GM21825 (cell line): Measurements from ENCODE around the gene RAET1E.
"Not testable (repeated sequence)": the region's sequence is repeated elsewhere in the genome, so short reads cannot be mapped to it uniquely, and the experiment has no call there.

Source experiments
- ATAC-seq: cut with Tn5 transposase; IDR thresholded peaks from one replicate; pipeline ENCODE4 v1.9.1; 2021; ENCODE audit warnings: mild to moderate bottlenecking, moderate library complexity; ENCODE audit not compliant: unreplicated experiment

The RAET1E gene

GRCh38 chr6:149929422-149929821, 31.5 kb upstream of the RAET1E start:
- ATAC-seq: no peak

GRCh38 chr6:149927025-149927424, 29.1 kb upstream of the RAET1E start:
- not testable (repeated sequence) for ATAC-seq

GRCh38 chr6:149925974-149926777, 28.3 kb upstream of the RAET1E start:
- ATAC-seq: no peak

- no peak for ATAC-seq
Measured at GRCh38 chr6:149925253-149925973, 27.5 kb upstream of the RAET1E start.

- ATAC-seq: no peak
Measured at GRCh38 chr6:149924933-149925252, 27.0 kb upstream of the RAET1E start.

- no peak for ATAC-seq
Measured at GRCh38 chr6:149924206-149924932, 26.5 kb upstream of the RAET1E start.

GRCh38 chr6:149923327-149923986, 25.5 kb upstream of the RAET1E start:
- ATAC-seq: no peak

- no peak for ATAC-seq
Measured at GRCh38 chr6:149922642-149923326, 24.9 kb upstream of the RAET1E start, which contains the start of gene RAET1G. Gene RAET1G, minus strand, starts transcription at chr6:149923121. Its CDS starts 111 bp downstream, at chr6:149923010.

GRCh38 chr6:149922091-149922490, 24.2 kb upstream of the RAET1E start:
- ATAC-seq: not testable (repeated sequence)

GRCh38 chr6:149921361-149921760, 23.4 kb upstream of the RAET1E start:
- ATAC-seq: no peak

- no peak for ATAC-seq
Measured at GRCh38 chr6:149919834-149920225, 21.9 kb upstream of the RAET1E start.

GRCh38 chr6:149919126-149919833, 21.4 kb upstream of the RAET1E start:
- not testable (repeated sequence) for ATAC-seq

GRCh38 chr6:149918151-149918905, 20.4 kb upstream of the RAET1E start:
- no peak for ATAC-seq

- no peak for ATAC-seq
Measured at GRCh38 chr6:149917679-149918078, 19.8 kb upstream of the RAET1E start.

GRCh38 chr6:149915970-149916865, 18.3 kb upstream of the RAET1E start:
- ATAC-seq: no peak

- ATAC-seq: no peak
Measured at GRCh38 chr6:149913540-149914240, 15.8 kb upstream of the RAET1E start.

- ATAC-seq: no peak
Measured at GRCh38 chr6:149913085-149913484, 15.2 kb upstream of the RAET1E start.
